Measurements from ENCODE around the gene STAC.

The STAC gene

GRCh38 chr3:36418296-36418695, 38.0 kb downstream of the STAC start:
- in situ Hi-C loops (cut with MboI; ENCODE audit: low sequenced_read_pairs, unreplicated experiment), result no loop called here
- DNase-seq (ENCODE audit: low spot score), result no peak
- TF ChIP-seq CTCF (IDR thresholded peaks at IDR 0.05; ENCODE audit: borderline replicate concordance, control extremely low read depth, extremely low read depth, insufficient read depth, missing control alignments), result no peak

GRCh38 chr3:36428445-36428844, 48.1 kb downstream of the STAC start:
- in situ Hi-C loops (cut with MboI; ENCODE audit: low sequenced_read_pairs, unreplicated experiment), result no loop called here
- TF ChIP-seq CTCF (IDR thresholded peaks at IDR 0.05; ENCODE audit: borderline replicate concordance, control extremely low read depth, extremely low read depth, insufficient read depth, missing control alignments), result no peak

GRCh38 chr3:36429986-36430485, 49.7 kb downstream of the STAC start:
- in situ Hi-C loops (cut with MboI; ENCODE audit: low sequenced_read_pairs, unreplicated experiment), result no loop called here
- TF ChIP-seq CTCF (IDR thresholded peaks at IDR 0.05; ENCODE audit: borderline replicate concordance, control extremely low read depth, extremely low read depth, insufficient read depth, missing control alignments), result no peak
- DNase-seq (ENCODE audit: low spot score), result no peak

More at GRCh38 chr3:36428445-36428844, 48.1 kb downstream of the STAC start:
- DNase-seq (ENCODE audit: low spot score), result no peak

GRCh38 chr3:36433511-36433910, 53.2 kb downstream of the STAC start:
- TF ChIP-seq CTCF (IDR thresholded peaks at IDR 0.05; ENCODE audit: borderline replicate concordance, control extremely low read depth, extremely low read depth, insufficient read depth, missing control alignments), result no peak
- DNase-seq (ENCODE audit: low spot score), result no peak
- in situ Hi-C loops (cut with MboI; ENCODE audit: low sequenced_read_pairs, unreplicated experiment), result no loop called here

GRCh38 chr3:36434687-36435426, 54.6 kb downstream of the STAC start:
- in situ Hi-C loops (cut with MboI; ENCODE audit: low sequenced_read_pairs, unreplicated experiment), result no loop called here
- DNase-seq (ENCODE audit: low spot score), result no peak
- no peak for TF ChIP-seq CTCF (IDR thresholded peaks at IDR 0.05; ENCODE audit: borderline replicate concordance, control extremely low read depth, extremely low read depth, insufficient read depth, missing control alignments)

GRCh38 chr3:36443028-36443686, 62.9 kb downstream of the STAC start:
- no peak for DNase-seq (ENCODE audit: low spot score)
- in situ Hi-C loops (cut with MboI; ENCODE audit: low sequenced_read_pairs, unreplicated experiment), result no loop called here
- no peak for TF ChIP-seq CTCF (IDR thresholded peaks at IDR 0.05; ENCODE audit: borderline replicate concordance, control extremely low read depth, extremely low read depth, insufficient read depth, missing control alignments)
